CD4-positive, CD25-positive, alpha-beta regulatory T cell (primary cell): ENCODE results near the gene SDK1. TPM values are rescaled to one million over a fixed set of nuclear protein-coding genes. Genes with fewer than 3 reads are reported as not detected.

Source experiments
- ATAC-seq, 2 donors: fragments of 150-1000 bp; cut with Tn5 transposase; one replicate each; pipeline ENCODE4 v1.10.0; 2021; ENCODE audit warnings: low read depth in 2 of 2, moderate number of reproducible peaks in 2 of 2, moderate library complexity in 1 of 2
- DNase-seq, 3 donors: peaks; one replicate each; pipeline versions ENCODE4 v3.0.0 to v3.0.0-alpha.2; 2012 to 2022; ENCODE audit warnings: mixed read lengths in 1 of 3
- H3K27ac ChIP-seq: one replicate; pipeline ENCODE4 v1.7.0; 2013; ENCODE audit warnings: mild to moderate bottlenecking, low read length; ENCODE audit not compliant: insufficient read depth, poor library complexity, severe bottlenecking
- H3K27me3 ChIP-seq: one replicate; pipeline ENCODE4 v1.7.0; 2013; ENCODE audit warnings: low read length; ENCODE audit not compliant: control insufficient read depth, insufficient read depth
- H3K36me3 ChIP-seq: one replicate; pipeline ENCODE4 v1.7.0; 2013; ENCODE audit warnings: mild to moderate bottlenecking, low read length, moderate library complexity; ENCODE audit not compliant: control insufficient read depth, insufficient read depth
- H3K4me1 ChIP-seq: 2 replicates; pipeline ENCODE4 v1.7.0; 2013; ENCODE audit warnings: mild to moderate bottlenecking, low read length; ENCODE audit not compliant: insufficient read depth, control insufficient read depth, poor library complexity, severe bottlenecking
- H3K4me3 ChIP-seq: one replicate; pipeline ENCODE4 v1.7.0; 2013; ENCODE audit warnings: low read depth, mild to moderate bottlenecking, low read length, moderate library complexity
- H3K9me3 ChIP-seq, 2 experiments: 1 replicate in 1 of 2; 2 replicates in 1 of 2; pipeline ENCODE4 v1.7.0; 2013; ENCODE audit warnings: low read length in 2 of 2, mild to moderate bottlenecking in 1 of 2, moderate library complexity in 1 of 2; ENCODE audit not compliant: control insufficient read depth in 2 of 2
- H3K27ac Mint-ChIP-seq, 3 donors: one replicate each; pipeline ENCODE4 v1.8.0; 2020 to 2022; ENCODE audit warnings: mild to moderate bottlenecking in 3 of 3, mixed read lengths in 3 of 3, moderate library complexity in 2 of 3
- H3K27me3 Mint-ChIP-seq: one replicate; pipeline ENCODE4 v1.8.0; 2022; ENCODE audit warnings: mild to moderate bottlenecking, mixed read lengths
- H3K36me3 Mint-ChIP-seq: one replicate; pipeline ENCODE4 v1.8.0; 2020; ENCODE audit warnings: mixed read lengths
- H3K4me1 Mint-ChIP-seq, 4 donors: one replicate each; pipeline ENCODE4 v1.8.0; 2020 to 2022; ENCODE audit warnings: mixed read lengths in 4 of 4, mild to moderate bottlenecking in 1 of 4
- H3K4me3 Mint-ChIP-seq, 4 donors: one replicate each; pipeline ENCODE4 v1.8.0; 2020 to 2022; ENCODE audit warnings: mild to moderate bottlenecking in 4 of 4, mixed read lengths in 4 of 4, moderate library complexity in 3 of 4
- H3K9me3 Mint-ChIP-seq, 7 donors: one replicate each; pipeline ENCODE4 v1.8.0; 2020 to 2022; ENCODE audit warnings: mixed read lengths in 7 of 7, mild to moderate bottlenecking in 3 of 7, moderate library complexity in 2 of 7
- polyA plus RNA-seq, 4 donors: library from polyadenylated mRNA; unstranded; fragments of 300-500 nt; fragmentation: Illumina TruSeq; gene quantifications; one replicate each; pipeline ENCODE4 v1.2.3, GENCODE V29; 2021
- total RNA-seq: library from RNA; stranded (reverse); gene quantifications from one replicate; pipeline ENCODE4 v1.2.3, GENCODE V29; 2022

SDK1 gene
- total and polyA plus RNA-seq, 5 donors from 2014 or later: 0.47 TPM; not detected in 4

DNA sequence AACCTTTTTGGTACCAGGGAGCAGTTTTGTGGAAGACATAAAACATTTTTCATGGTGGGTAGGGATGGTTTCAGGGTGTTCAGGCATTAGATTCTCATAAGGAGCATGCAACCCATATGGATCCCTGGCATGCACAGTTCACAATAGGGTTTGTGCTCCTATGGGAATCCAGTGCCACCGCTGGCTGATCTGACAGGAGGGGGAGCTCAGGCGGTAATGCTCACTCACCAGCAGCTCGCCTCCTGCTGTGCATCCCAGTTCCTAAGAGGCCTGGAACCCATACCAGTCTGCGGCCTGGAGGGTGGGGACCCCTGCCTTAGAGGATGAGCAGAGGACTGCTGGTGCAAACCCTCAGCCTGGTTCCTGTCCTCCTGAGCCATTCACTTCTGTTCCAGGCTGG lies 561.7 kb downstream of the SDK1 start:
- no peak overlapping the region for H3K27ac Mint-ChIP-seq
- no peak overlapping the region for H3K27ac ChIP-seq
- H3K9me3 Mint-ChIP-seq: peaks cover 0 to 2% (median 0%) of the 10 kb centered on the region in 7 donors
- H3K4me1 Mint-ChIP-seq: peaks cover 0 to 5% (median 2%) of the 10 kb centered on the region in 4 donors
- ATAC-seq: no peak
- no peaks in the 10 kb centered on the region for H3K36me3 Mint-ChIP-seq
- no peak overlapping the region for H3K4me3 Mint-ChIP-seq
- H3K4me3 ChIP-seq: no peak overlapping the region
- H3K27me3 ChIP-seq: no peaks in the 10 kb centered on the region
- peaks cover 6% of the 10 kb centered on the region for H3K27me3 Mint-ChIP-seq
- DNase-seq: no peak
- H3K4me1 ChIP-seq: no peaks in the 10 kb centered on the region
- H3K36me3 ChIP-seq: no peaks in the 10 kb centered on the region
- no peaks in the 10 kb centered on the region for H3K9me3 ChIP-seq

DNA sequence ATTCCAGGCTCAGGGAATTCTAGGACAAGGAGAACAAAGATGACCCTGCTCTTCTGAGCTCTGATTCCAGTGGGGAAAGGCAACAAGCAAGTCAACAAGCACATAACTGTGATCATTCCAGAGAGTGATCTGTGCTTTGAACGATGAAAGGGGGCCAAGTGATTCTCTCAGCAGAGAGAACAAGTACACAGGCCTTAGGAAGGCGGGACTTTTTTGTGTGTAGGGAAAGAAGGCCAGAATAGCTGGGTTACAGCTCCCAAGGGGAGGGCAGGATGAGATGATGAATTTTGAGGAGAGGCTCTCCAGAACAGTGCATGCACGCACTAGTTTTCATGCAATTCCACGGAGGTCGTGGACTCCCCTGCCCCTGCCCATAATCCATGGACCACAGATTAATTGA lies 565.2 kb downstream of the SDK1 start:
- no peaks in the 10 kb centered on the region for H3K36me3 ChIP-seq
- no peaks in the 10 kb centered on the region for H3K27me3 ChIP-seq
- ATAC-seq: no peak
- peaks cover 0 to 5% (median 2%) of the 10 kb centered on the region in 4 donors for H3K4me1 Mint-ChIP-seq
- DNase-seq: no peak
- no peak overlapping the region for H3K4me3 Mint-ChIP-seq
- no peaks in the 10 kb centered on the region for H3K9me3 ChIP-seq
- H3K27ac ChIP-seq: no peak overlapping the region
- H3K4me1 ChIP-seq: no peaks in the 10 kb centered on the region
- H3K27me3 Mint-ChIP-seq: peaks cover 11% of the 10 kb centered on the region
- H3K4me3 ChIP-seq: no peak overlapping the region
- no peak overlapping the region for H3K27ac Mint-ChIP-seq
- H3K9me3 Mint-ChIP-seq: peaks cover 0 to 2% (median 0%) of the 10 kb centered on the region in 7 donors
- H3K36me3 Mint-ChIP-seq: no peaks in the 10 kb centered on the region

DNA sequence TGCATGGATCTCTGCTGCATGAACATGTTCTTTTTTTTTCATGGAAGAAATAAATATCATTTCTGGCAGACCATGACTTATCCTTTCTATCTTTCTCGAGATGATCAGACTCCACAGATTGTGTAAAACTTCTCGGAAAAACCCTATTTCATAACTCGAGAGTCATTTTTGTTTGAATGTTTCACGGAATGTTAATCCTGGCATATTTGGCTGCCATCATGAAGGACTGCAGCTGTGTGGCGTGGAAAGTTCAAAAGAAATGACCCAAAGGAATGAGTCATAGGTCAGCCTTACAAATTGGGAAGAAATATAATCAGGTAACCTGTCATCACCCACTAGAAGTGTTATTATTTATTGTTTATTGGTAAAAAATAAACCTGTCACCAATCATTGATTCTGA lies 566.8 kb downstream of the SDK1 start:
- Histone ChIP-seq H3K27ac (no peak overlapping the region), H3K9me3 (no peaks in the 10 kb centered on the region), H3K4me3 (no peak overlapping the region), H3K4me1 (no peaks in the 10 kb centered on the region), H3K27me3 (no peaks in the 10 kb centered on the region), H3K36me3 (no peaks in the 10 kb centered on the region)
- Mint-ChIP-seq H3K4me1 (peaks cover 0 to 5% (median 0%) of the 10 kb centered on the region in 4 donors), H3K27me3 (peaks cover 8% of the 10 kb centered on the region), H3K9me3 (peaks cover 0 to 2% (median 0%) of the 10 kb centered on the region in 7 donors), H3K27ac (no peak overlapping the region), H3K36me3 (no peaks in the 10 kb centered on the region), H3K4me3 (no peak overlapping the region)
- DNase-seq: no peak
- ATAC-seq: no peak

DNA sequence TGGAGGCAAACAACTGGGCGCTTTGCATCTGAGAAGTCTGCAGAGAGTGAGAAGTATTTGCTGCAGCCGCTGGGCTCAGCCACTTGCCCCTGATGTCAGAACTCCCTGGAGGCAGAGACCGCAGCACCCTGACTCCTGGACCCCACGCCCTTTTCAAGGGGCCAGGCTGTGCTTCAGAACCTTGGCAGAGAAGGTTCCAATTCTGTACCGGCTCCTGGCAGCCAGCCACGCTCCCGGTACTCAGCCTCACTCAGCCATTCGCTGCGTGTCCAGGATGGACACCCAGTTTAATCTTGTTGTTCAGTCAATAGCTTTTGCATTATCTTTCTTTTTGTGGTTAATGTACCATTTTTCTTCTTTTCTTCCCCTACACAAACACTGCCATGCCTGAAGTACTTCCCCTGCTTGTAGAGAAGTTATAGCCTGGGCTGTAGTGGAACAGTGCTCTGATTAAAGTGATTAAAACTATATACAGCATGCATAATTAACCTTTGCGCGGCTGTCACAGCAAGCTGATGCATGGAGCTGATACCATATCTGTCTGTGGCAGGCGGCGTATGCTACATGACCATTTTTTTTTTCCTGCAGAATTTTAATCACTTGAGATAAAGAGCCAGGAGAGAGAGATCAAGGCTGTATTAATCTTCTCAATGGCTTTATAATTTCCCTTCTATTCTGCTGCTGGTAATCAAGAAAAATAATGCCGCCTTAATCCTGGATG lies 578.5 kb downstream of the SDK1 start:
- H3K4me1 Mint-ChIP-seq: no peaks in the 10 kb centered on the region
- Histone ChIP-seq H3K27me3 (no peaks in the 10 kb centered on the region), H3K27ac (no peak overlapping the region), H3K9me3 (no peaks in the 10 kb centered on the region), H3K36me3 (no peaks in the 10 kb centered on the region), H3K4me1 (no peaks in the 10 kb centered on the region), H3K4me3 (no peak overlapping the region)
- no peak for DNase-seq
- H3K27me3 Mint-ChIP-seq: peaks cover 5% of the 10 kb centered on the region
- ATAC-seq: no peak
- peaks cover 0 to 2% (median 0%) of the 10 kb centered on the region in 7 donors for H3K9me3 Mint-ChIP-seq
- H3K36me3 Mint-ChIP-seq: no peaks in the 10 kb centered on the region
- no peak overlapping the region for H3K27ac Mint-ChIP-seq
- no peak overlapping the region for H3K4me3 Mint-ChIP-seq

DNA sequence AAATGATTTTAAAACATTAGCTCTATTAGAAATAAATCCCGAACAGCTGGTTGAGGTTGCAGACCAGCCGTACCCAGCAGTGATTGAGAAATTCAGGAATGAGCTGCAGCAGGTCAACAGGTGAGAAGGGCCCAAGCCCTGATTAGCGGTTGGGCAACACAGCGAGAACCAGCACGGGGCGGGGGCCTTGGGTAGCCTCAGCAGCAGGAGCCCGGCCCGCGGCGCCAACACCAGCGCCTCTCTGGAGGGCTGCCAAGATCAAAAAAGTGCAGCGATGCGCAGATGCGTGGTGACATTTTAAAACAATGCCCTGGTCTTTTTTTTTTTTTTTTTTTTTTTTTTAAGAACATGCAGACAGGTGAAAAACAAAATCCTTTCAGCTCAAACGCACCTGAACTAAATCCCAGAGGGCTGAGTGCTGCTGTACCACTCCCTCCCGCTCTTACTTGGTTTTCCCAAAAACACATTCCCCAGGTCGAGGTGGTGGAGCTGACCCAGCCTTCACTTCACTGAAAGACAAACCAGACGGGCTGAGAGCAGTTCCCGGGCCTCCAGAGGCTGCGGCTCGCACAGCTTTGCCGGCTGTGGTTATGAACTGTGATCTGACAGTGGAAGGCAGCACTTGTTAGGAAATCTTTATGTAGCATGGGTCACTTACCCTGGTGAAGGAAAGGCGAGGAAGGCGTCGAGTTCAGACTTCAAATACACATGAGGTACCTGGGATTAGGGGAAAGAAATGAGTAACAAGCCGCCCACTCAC lies 579.4 kb downstream of the SDK1 start:
- H3K9me3 ChIP-seq: no peaks in the 10 kb centered on the region
- H3K36me3 Mint-ChIP-seq: no peaks in the 10 kb centered on the region
- no peak overlapping the region for H3K27ac Mint-ChIP-seq
- no peak overlapping the region for H3K4me3 Mint-ChIP-seq
- no peak for ATAC-seq
- H3K27me3 Mint-ChIP-seq: peaks cover 5% of the 10 kb centered on the region
- peaks cover 0 to 2% (median 0%) of the 10 kb centered on the region in 7 donors for H3K9me3 Mint-ChIP-seq
- no peaks in the 10 kb centered on the region for H3K4me1 Mint-ChIP-seq
- H3K4me1 ChIP-seq: no peaks in the 10 kb centered on the region
- H3K36me3 ChIP-seq: no peaks in the 10 kb centered on the region
- H3K27me3 ChIP-seq: no peaks in the 10 kb centered on the region
- no peak for DNase-seq
- H3K4me3 ChIP-seq: no peak overlapping the region
- no peak overlapping the region for H3K27ac ChIP-seq

DNA sequence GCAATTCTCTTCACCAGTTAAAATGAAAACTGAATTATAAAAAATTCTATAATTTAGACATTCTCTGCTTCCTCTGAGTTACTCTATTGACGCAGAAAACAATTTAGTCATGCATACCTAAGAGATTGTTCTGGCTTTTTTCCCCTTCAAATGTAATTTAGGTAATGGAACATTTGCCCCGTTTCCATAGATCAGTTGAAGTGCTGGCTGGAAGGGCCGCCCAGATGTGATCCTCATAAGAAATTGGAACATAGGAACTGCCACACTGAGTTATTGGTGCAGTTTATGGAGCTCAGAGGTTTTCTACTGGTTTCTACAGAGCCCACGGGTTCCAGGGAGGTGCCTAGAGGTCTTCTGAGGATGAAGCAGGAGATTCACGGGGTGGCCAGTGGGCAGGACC lies 581.7 kb downstream of the SDK1 start:
- Mint-ChIP-seq H3K27ac (no peak overlapping the region), H3K36me3 (no peaks in the 10 kb centered on the region), H3K9me3 (peaks cover 0 to 2% (median 0%) of the 10 kb centered on the region in 7 donors), H3K4me1 (no peaks in the 10 kb centered on the region), H3K27me3 (no peaks in the 10 kb centered on the region), H3K4me3 (no peak overlapping the region)
- Histone ChIP-seq H3K4me1 (no peaks in the 10 kb centered on the region), H3K4me3 (no peak overlapping the region), H3K27ac (no peak overlapping the region), H3K27me3 (no peaks in the 10 kb centered on the region), H3K36me3 (no peaks in the 10 kb centered on the region), H3K9me3 (no peaks in the 10 kb centered on the region)
- DNase-seq (no peak), ATAC-seq (no peak)

DNA sequence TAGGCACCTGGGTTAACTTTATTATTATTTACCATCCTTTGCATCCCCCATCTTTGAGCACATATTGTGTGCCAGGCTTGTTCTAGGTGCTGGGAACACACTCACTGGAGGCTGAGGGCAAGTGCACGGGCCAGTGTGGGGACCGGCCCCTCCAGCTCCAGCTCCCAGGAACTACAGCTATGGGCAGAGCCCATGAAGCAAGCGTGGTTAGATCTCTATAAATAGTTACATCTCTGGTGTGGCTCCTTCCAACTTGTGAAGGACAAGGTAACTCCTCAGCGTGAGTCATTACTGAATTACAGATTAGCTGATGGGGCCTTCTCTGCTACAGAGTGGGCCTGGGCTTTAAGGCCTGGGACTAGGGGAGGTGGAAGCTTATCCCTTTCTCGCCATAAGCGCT lies 583.5 kb downstream of the SDK1 start:
- Mint-ChIP-seq H3K4me1 (no peaks in the 10 kb centered on the region), H3K27me3 (no peaks in the 10 kb centered on the region), H3K9me3 (peaks cover 0 to 2% (median 0%) of the 10 kb centered on the region in 7 donors), H3K4me3 (no peak overlapping the region), H3K36me3 (no peaks in the 10 kb centered on the region), H3K27ac (no peak overlapping the region)
- ATAC-seq (no peak), DNase-seq (no peak)
- Histone ChIP-seq H3K9me3 (no peaks in the 10 kb centered on the region), H3K36me3 (no peaks in the 10 kb centered on the region), H3K27ac (no peak overlapping the region), H3K4me1 (no peaks in the 10 kb centered on the region), H3K4me3 (no peak overlapping the region), H3K27me3 (no peaks in the 10 kb centered on the region)
